Measurements from ENCODE around the gene TTC9B.
"Not testable (repeated sequence)": the region's sequence is repeated elsewhere in the genome, so short reads cannot be mapped to it uniquely, and the experiment has no call there.

DNA sequence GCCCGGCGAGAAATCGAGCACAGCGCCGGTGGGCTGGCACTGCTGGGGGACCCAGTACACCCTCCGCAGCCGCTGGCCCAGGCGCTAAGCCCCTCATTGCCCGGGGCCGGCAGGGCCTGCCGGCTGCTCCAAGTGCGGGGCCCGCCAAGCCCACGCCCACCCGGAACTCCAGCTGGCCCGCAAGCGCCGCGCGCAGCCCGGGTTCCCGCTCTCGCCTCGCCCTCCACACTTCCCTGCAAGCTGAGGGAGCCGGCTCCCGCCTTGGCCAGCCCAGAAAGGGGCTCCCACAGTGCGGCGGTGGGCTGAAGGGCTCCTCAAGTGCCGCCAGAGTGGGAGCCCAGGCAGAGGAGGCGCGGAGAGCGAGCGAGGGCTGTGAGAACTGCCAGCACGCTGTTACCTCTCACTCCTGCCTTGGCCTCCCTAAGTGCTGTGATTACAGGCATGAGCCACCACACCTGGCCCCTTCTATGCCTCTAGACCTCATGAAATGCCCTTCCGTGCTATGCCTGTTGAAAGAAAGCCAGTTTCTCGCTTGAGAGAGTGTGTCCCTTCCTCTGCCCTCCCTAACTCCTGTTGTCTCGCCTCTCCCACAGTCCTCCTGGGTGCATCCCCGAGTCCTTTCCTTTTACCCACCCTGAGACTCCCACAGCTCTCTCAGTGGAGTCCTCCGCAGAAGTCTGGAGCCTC lies 47.7 kb downstream of the TTC9B start:
- TF ChIP-seq, protein P1, sequence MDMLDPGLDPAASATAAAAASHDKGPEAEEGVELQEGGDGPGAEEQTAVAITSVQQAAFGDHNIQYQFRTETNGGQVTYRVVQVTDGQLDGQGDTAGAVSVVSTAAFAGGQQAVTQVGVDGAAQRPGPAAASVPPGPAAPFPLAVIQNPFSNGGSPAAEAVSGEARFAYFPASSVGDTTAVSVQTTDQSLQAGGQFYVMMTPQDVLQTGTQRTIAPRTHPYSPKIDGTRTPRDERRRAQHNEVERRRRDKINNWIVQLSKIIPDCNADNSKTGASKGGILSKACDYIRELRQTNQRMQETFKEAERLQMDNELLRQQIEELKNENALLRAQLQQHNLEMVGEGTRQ (CRISPR knock-in tag; IDR thresholded peaks at IDR 0.05) = not testable (repeated sequence)
- TF ChIP-seq, protein P2, sequence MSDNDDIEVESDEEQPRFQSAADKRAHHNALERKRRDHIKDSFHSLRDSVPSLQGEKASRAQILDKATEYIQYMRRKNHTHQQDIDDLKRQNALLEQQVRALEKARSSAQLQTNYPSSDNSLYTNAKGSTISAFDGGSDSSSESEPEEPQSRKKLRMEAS (CRISPR knock-in tag; IDR thresholded peaks at IDR 0.05) = not testable (repeated sequence)
- TF ChIP-seq, protein P3, sequence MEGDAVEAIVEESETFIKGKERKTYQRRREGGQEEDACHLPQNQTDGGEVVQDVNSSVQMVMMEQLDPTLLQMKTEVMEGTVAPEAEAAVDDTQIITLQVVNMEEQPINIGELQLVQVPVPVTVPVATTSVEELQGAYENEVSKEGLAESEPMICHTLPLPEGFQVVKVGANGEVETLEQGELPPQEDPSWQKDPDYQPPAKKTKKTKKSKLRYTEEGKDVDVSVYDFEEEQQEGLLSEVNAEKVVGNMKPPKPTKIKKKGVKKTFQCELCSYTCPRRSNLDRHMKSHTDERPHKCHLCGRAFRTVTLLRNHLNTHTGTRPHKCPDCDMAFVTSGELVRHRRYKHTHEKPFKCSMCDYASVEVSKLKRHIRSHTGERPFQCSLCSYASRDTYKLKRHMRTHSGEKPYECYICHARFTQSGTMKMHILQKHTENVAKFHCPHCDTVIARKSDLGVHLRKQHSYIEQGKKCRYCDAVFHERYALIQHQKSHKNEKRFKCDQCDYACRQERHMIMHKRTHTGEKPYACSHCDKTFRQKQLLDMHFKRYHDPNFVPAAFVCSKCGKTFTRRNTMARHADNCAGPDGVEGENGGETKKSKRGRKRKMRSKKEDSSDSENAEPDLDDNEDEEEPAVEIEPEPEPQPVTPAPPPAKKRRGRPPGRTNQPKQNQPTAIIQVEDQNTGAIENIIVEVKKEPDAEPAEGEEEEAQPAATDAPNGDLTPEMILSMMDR (IDR thresholded peaks at IDR 0.05) = not testable (repeated sequence)
- TF ChIP-seq, protein P4, sequence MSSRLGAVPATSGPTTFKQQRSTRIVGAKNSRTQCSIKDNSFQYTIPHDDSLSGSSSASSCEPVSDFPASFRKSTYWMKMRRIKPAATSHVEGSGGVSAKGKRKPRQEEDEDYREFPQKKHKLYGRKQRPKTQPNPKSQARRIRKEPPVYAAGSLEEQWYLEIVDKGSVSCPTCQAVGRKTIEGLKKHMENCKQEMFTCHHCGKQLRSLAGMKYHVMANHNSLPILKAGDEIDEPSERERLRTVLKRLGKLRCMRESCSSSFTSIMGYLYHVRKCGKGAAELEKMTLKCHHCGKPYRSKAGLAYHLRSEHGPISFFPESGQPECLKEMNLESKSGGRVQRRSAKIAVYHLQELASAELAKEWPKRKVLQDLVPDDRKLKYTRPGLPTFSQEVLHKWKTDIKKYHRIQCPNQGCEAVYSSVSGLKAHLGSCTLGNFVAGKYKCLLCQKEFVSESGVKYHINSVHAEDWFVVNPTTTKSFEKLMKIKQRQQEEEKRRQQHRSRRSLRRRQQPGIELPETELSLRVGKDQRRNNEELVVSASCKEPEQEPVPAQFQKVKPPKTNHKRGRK (CRISPR knock-in tag; IDR thresholded peaks at IDR 0.05; ENCODE audit: borderline replicate concordance) = not testable (repeated sequence)
- TF ChIP-seq, protein P5, sequence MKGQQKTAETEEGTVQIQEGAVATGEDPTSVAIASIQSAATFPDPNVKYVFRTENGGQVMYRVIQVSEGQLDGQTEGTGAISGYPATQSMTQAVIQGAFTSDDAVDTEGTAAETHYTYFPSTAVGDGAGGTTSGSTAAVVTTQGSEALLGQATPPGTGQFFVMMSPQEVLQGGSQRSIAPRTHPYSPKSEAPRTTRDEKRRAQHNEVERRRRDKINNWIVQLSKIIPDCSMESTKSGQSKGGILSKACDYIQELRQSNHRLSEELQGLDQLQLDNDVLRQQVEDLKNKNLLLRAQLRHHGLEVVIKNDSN (CRISPR knock-in tag; IDR thresholded peaks at IDR 0.05) = not testable (repeated sequence)
- TF ChIP-seq, protein P6, sequence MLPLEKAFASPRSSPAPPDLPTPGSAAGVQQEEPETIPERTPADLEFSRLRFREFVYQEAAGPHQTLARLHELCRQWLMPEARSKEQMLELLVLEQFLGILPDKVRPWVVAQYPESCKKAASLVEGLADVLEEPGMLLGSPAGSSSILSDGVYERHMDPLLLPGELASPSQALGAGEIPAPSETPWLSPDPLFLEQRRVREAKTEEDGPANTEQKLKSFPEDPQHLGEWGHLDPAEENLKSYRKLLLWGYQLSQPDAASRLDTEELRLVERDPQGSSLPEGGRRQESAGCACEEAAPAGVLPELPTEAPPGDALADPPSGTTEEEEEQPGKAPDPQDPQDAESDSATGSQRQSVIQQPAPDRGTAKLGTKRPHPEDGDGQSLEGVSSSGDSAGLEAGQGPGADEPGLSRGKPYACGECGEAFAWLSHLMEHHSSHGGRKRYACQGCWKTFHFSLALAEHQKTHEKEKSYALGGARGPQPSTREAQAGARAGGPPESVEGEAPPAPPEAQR (CRISPR knock-in tag; IDR thresholded peaks at IDR 0.05) = not testable (repeated sequence)
- TF ChIP-seq RELA (CRISPR knock-in tag; IDR thresholded peaks at IDR 0.05; ENCODE audit: borderline replicate concordance); ZNF317 (CRISPR knock-in tag; IDR thresholded peaks at IDR 0.05; ENCODE audit: borderline replicate concordance, low read depth); ESRRA (CRISPR knock-in tag; IDR thresholded peaks at IDR 0.05; ENCODE audit: borderline replicate concordance); GTF2I (CRISPR knock-in tag; conservative IDR thresholded peaks at IDR 0.05); KAT7 (CRISPR knock-in tag; IDR thresholded peaks at IDR 0.05; ENCODE audit: borderline replicate concordance); EMX1 (CRISPR knock-in tag; IDR thresholded peaks at IDR 0.05): not testable (repeated sequence)
- TF ChIP-seq, protein P7, sequence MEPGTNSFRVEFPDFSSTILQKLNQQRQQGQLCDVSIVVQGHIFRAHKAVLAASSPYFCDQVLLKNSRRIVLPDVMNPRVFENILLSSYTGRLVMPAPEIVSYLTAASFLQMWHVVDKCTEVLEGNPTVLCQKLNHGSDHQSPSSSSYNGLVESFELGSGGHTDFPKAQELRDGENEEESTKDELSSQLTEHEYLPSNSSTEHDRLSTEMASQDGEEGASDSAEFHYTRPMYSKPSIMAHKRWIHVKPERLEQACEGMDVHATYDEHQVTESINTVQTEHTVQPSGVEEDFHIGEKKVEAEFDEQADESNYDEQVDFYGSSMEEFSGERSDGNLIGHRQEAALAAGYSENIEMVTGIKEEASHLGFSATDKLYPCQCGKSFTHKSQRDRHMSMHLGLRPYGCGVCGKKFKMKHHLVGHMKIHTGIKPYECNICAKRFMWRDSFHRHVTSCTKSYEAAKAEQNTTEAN (CRISPR knock-in tag; IDR thresholded peaks at IDR 0.05) = not testable (repeated sequence)
